Right atrium auricular region (tissue), 2 donors: ENCODE data around the gene SUPT16H. TPM values are rescaled to one million over a fixed set of nuclear protein-coding genes. Genes with fewer than 3 reads are reported as not detected.

Experiments
- DNase-seq: peaks from one replicate; pipeline ENCODE4 v3.0.0-alpha.2; 2019; ENCODE audit warnings: low spot score
- H3K27ac ChIP-seq, 2 donors: fragments of 200-600 bp; sonication (generic); 1 replicate in 1 of 2; 2 replicates in 1 of 2; pipeline ENCODE4 v1.5.1; 2016 to 2019
- H3K27me3 ChIP-seq, 2 donors: fragments of 200-600 bp; sonication (generic); one replicate each; pipeline versions ENCODE4 v1.5.1 to v1.6.0; 2017 to 2019
- H3K36me3 ChIP-seq: fragments of 200-600 bp; sonication (generic); one replicate; pipeline ENCODE4 v1.5.1; 2016
- H3K4me1 ChIP-seq, 2 donors: fragments of 200-600 bp; sonication (generic); one replicate each; pipeline versions ENCODE4 v1.5.1 to v1.6.0; 2017 to 2019
- H3K4me3 ChIP-seq, 2 donors: fragments of 200-600 bp; sonication (generic); 1 replicate in 1 of 2; 2 replicates in 1 of 2; pipeline ENCODE4 v1.5.1; 2017 to 2019; ENCODE audit warnings: mild to moderate bottlenecking in 1 of 2, moderate library complexity in 1 of 2
- H3K9me3 ChIP-seq, 2 donors: fragments of 200-600 bp; sonication (generic); one replicate each; pipeline ENCODE4 v1.5.1; 2019
- total RNA-seq, 2 donors: library from RNA; depleted of rRNA; stranded (reverse); fragments of >200 nt; gene quantifications; one replicate each; pipeline ENCODE4 v1.1.0, GENCODE V29; 2016
- TF ChIP-seq, protein P1 (sequence below), 2 donors: fragments of 200-600 bp; sonication (generic); IDR thresholded peaks; one replicate each; pipeline ENCODE4 v1.5.1; 2019; ENCODE audit warnings: antibody characterized with exemption in 2 of 2

The SUPT16H gene
- total RNA-seq: 10 to 100 TPM; 30.0 to 35.9 TPM

DNA sequence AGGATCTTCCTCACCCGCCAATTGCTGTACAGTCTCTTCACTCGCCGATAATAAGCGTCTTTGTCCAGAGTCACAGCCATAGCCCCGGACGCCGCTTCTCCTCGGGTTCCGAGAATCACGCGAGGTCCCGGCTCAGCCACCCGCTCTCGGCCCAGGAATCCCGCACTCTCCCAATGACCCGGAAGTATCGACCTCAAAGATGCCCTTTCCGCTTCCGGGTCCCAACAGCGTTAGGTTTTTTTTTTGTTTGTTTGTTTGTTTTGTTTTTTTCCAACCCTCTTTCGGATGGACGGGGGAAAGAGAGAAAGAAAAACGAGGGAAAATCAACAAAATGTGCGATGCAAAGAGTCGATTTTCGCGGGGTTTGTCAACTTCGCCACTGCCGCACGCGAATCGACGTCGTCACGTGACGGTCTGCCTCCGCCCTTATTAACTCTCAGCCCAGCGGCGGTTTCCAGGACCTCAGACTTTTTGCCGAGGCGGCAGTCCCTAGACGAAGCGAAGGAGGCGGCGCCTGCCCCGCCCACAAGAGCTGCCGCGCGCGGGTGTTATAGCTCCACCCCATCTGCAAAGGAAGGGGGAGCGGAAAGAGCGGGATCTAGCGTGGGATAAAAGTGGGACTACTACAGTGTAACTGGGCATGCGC is at the start of gene SUPT16H:
SUPT16H (minus strand) TSS at position 172 of the 646 bp plus-strand sequence; CDS start at position 80, 92 bp downstream.
- DNase-seq: peak; percentile 98
- peak within 1 kb of the TSS; percentile 84 to 91 for H3K27ac ChIP-seq
- no peaks in the 10 kb centered on the region for H3K9me3 ChIP-seq
- H3K4me3 ChIP-seq: peak within 1 kb of the TSS; percentile 74 to 87
- H3K4me1 ChIP-seq: peaks cover 0 to 18% of the 10 kb centered on the region in 2 donors
- H3K27me3 ChIP-seq: no peaks in the 10 kb centered on the region
- H3K36me3 ChIP-seq: peaks cover 17% of the 10 kb centered on the region
- TF ChIP-seq, protein P1, sequence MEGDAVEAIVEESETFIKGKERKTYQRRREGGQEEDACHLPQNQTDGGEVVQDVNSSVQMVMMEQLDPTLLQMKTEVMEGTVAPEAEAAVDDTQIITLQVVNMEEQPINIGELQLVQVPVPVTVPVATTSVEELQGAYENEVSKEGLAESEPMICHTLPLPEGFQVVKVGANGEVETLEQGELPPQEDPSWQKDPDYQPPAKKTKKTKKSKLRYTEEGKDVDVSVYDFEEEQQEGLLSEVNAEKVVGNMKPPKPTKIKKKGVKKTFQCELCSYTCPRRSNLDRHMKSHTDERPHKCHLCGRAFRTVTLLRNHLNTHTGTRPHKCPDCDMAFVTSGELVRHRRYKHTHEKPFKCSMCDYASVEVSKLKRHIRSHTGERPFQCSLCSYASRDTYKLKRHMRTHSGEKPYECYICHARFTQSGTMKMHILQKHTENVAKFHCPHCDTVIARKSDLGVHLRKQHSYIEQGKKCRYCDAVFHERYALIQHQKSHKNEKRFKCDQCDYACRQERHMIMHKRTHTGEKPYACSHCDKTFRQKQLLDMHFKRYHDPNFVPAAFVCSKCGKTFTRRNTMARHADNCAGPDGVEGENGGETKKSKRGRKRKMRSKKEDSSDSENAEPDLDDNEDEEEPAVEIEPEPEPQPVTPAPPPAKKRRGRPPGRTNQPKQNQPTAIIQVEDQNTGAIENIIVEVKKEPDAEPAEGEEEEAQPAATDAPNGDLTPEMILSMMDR (IDR thresholded peaks at IDR 0.05): peak in 1 of 2 donors; percentile 24

DNA sequence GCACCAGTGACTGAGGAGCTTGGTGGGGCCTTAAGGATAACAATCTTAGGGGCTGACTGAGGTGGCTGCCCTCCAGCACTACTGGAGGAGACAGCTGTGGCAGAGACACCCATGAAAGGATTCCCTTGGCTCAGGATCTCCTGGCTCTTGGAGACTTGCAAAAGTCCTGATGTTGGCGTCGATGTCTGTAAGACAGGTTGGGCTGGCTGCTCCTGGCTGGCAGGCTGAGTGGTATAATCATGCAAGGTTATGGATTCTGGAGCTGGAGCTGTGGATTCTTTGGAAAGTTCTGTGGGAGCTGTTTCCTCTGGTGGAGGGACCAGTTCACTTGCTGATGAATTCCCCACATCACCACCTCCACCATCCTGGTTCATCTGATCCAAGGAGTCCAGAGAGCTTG is 47.3 kb upstream of the SUPT16H start:
- DNase-seq: no peak
- no peak overlapping the region for H3K27ac ChIP-seq
- peaks cover 0 to 15% of the 10 kb centered on the region in 2 donors for H3K4me1 ChIP-seq
- TF ChIP-seq, protein P1 (IDR thresholded peaks at IDR 0.05): no peak
- no peak overlapping the region for H3K4me3 ChIP-seq
- peaks cover 53% of the 10 kb centered on the region for H3K36me3 ChIP-seq
- H3K27me3 ChIP-seq: no peaks in the 10 kb centered on the region
- H3K9me3 ChIP-seq: no peaks in the 10 kb centered on the region

DNA sequence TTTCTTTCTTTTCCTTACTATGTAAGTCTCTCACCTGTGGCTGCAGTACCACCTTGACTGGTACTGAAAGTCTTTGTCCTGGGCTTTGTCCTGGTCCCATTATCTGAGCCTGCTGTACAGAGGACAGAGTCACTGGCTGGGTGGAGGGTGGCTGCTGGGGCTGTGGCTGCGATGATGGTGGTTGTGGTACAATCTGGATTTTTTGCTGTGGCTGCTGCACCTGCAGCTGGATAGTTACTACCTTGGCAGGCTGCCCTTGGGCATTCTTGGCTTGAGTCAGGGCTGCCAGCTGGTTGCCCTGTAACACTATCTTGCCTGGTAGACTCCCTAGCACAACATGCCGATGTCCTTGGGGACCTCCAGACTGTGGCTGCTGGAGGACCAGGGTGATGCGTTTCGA is 45.1 kb upstream of the SUPT16H start:
- H3K27ac ChIP-seq: no peak overlapping the region
- TF ChIP-seq, protein P1 (IDR thresholded peaks at IDR 0.05): no peak
- no peaks in the 10 kb centered on the region for H3K27me3 ChIP-seq
- peaks cover 0 to 6% of the 10 kb centered on the region in 2 donors for H3K4me1 ChIP-seq
- H3K9me3 ChIP-seq: no peaks in the 10 kb centered on the region
- H3K36me3 ChIP-seq: peaks cover 74% of the 10 kb centered on the region
- no peak for DNase-seq
- H3K4me3 ChIP-seq: no peak overlapping the region

DNA sequence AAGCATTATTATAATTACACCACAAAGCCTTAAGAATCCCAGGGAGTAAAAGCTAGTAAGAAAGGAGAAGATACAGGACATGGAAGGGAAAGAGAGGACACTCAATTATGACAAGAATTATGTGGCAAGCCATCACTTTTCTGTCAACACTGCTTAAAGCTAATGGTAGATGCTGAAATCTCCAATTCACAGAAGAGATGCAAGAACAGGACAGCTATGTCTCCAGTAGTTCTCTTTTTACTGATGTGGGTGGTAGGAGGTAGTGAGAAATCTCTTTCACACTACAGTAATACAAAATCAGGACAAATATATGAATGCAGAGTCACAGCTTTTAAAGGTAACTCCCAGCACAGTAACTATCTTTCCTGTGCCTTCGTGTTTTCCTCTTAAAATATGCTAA is 42.9 kb upstream of the SUPT16H start:
- Histone ChIP-seq H3K4me3 (no peak overlapping the region), H3K9me3 (no peaks in the 10 kb centered on the region), H3K27me3 (no peaks in the 10 kb centered on the region), H3K4me1 (peaks cover 0 to 6% of the 10 kb centered on the region in 2 donors), H3K36me3 (peaks cover 94% of the 10 kb centered on the region), H3K27ac (no peak overlapping the region)
- DNase-seq: no peak
- TF ChIP-seq, protein P1 (IDR thresholded peaks at IDR 0.05): no peak

DNA sequence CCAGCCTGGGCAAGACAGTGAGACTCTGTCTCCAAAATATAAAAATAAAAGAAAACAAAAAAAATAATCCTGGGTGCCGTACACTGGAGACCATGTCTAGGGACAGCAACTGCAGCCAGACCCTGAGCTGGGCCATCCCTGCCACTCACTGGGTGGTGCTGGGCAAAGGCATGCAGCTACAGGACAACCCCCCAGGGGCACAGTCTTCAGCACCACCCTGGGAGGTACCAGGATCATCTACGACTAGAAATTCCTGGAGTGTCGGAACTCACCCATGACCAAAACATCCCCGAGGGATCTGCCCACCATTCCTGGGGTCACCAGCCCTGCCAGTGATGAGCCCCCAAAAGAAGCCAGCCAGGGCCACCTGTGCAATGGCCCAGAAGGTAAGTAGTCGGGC is 35.7 kb upstream of the SUPT16H start:
- no peaks in the 10 kb centered on the region for H3K9me3 ChIP-seq

More for the DNA sequence above, 35.7 kb upstream of the SUPT16H start:
- Histone ChIP-seq H3K36me3 (peaks cover 71% of the 10 kb centered on the region), H3K4me1 (no peaks in the 10 kb centered on the region), H3K4me3 (no peak overlapping the region), H3K27me3 (no peaks in the 10 kb centered on the region), H3K27ac (no peak overlapping the region)
- TF ChIP-seq, protein P1 (IDR thresholded peaks at IDR 0.05): no peak
- no peak for DNase-seq
